Mesenteric fat pad (tissue), 1 donor: ENCODE measurements around the gene SRGAP2C. TPM values are rescaled to one million over a fixed set of nuclear protein-coding genes. Genes with fewer than 3 reads are reported as not detected.
"Not testable (repeated sequence)": the region's sequence is repeated elsewhere in the genome, so short reads cannot be mapped to it uniquely, and the experiment has no call there.

Experiments used
- DNase-seq: peaks from one replicate; pipeline ENCODE4 v3.0.0-alpha.2; 2020; ENCODE audit warnings: low spot score
- total RNA-seq: library from RNA; stranded (reverse); fragmentation: NEBNext Ultra II Directional; extraction: Animal tissue kit (Norgen Biotek cat#: 25700); gene quantifications from one replicate; pipeline ENCODE4 v1.2.1, GENCODE V29; 2021
- donor health status: DM: yes; HTN: yes; CAD: no.

SRGAP2C gene
- total RNA-seq, 1 donor from 2014 or later: 31.0 TPM

- not testable (repeated sequence) for DNase-seq
Observed at GRCh38 chr1:121324726-121325125, 140.0 kb downstream of the SRGAP2C start.

DNA sequence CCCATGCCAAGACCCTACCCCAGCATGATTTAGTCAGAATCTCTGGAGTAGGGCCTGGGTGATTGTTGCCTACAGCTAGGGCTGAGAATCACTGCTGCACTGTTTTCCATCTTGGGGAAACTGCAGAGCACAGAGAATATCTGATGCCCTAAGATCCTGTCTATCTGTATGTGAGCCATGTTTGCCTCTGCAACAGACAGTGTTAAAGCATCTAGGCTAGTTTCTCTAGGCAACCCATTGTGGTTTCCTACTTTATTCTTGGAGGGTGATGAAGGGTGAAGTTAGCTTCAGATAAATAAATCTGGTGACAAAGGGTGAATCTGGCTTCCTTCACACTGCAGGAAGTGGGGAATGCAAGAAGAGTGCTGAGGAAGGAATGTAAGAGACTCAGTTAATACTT is 147.4 kb downstream of the SRGAP2C start:
- DNase-seq: not testable (repeated sequence)

- not testable (repeated sequence) for DNase-seq
Observed at GRCh38 chr1:121332599-121333562, 148.1 kb downstream of the SRGAP2C start.

- not testable (repeated sequence) for DNase-seq
Observed at GRCh38 chr1:121337958-121338357, 153.2 kb downstream of the SRGAP2C start.

GRCh38 chr1:121339611-121340010 is 154.8 kb downstream of the SRGAP2C start:
- DNase-seq: not testable (repeated sequence)

DNA sequence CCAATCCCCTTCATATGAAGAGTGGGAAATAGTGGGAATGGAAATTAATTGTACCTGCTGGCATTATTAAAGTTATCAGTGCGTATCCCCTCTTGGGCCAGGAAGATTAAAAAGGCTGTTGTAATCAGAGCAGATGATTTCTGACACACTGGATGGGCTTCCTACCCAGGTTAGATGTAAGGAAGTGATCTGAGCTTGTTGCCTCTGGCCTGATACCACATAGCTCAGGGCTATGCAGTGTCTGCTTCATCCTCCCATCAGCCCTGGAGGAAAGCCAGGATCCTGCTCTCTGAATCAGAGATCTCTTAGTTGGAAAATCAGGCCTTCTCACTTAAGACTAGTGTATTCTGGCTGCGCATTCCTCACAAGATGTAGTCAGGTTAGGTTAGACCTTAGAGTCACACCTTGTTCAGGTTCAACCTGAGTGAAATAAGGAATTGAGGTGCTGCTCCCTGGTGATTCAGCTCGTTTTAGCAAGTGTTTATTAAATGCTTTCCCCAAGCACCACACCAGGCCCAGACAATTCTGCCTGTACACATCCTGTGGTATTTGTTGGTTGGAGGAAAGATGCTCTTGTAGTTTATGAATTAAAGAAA is 158.6 kb downstream of the SRGAP2C start:
- DNase-seq: not testable (repeated sequence)

GRCh38 chr1:121344355-121344754 is 159.6 kb downstream of the SRGAP2C start:
- not testable (repeated sequence) for DNase-seq

DNA sequence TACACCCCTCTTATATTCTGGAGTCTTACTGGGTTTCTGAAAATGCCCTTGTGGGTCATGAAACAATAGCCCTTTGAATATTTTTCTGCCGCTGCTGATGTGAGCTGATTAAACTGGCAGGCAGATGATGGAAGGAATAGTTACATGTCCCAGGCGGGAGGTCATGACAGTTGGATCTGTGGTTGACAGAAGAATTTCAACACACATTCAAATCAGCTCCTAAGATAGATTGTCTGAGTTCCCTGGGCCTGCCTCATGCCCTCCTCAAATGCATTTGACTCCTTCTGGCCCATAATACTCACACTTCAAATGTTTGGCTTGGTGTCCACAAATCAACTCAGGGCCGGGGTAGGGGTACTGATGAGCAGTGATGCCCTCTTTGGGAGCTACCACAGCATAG is 161.9 kb downstream of the SRGAP2C start:
- not testable (repeated sequence) for DNase-seq

GRCh38 chr1:121347476-121347875 is 162.7 kb downstream of the SRGAP2C start:
- DNase-seq: not testable (repeated sequence)

- not testable (repeated sequence) for DNase-seq
Observed at GRCh38 chr1:121348115-121348514, 163.3 kb downstream of the SRGAP2C start.

- DNase-seq: not testable (repeated sequence)
Observed at GRCh38 chr1:121349332-121349967, 164.7 kb downstream of the SRGAP2C start.

DNA sequence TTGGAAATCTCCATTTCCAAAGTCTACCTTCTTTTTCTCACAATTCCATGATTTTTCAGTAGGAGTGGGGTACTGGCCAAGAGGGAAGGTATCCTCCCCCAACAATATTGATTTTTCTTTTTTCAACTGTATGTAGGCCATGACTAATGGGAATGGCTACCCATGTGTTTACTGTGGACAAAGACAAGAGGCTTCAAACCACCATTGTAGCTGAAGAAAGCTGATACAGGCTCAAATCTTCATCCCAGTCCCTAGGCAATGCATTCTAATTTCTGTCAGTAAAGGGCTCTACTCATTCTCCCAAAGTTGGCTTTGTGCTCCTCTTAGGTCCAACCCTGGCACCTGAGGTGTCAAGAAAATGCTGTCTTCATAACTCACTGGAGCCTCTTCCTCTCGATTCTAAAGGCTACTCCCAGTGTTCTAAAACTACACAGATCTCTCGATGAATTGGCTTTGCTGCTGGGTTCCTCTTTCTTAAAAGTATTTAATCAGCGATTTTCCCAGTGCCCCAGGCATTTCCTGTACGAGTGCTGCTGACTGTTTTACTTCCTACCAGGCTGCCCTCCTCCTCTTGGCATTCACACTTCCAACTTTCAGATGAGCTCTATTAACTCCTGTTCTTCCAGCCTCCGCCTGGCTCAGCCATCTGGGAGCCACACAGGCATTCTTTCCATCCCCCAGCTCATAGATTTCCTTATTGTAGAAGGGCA is 171.1 kb downstream of the SRGAP2C start:
- not testable (repeated sequence) for DNase-seq

DNA sequence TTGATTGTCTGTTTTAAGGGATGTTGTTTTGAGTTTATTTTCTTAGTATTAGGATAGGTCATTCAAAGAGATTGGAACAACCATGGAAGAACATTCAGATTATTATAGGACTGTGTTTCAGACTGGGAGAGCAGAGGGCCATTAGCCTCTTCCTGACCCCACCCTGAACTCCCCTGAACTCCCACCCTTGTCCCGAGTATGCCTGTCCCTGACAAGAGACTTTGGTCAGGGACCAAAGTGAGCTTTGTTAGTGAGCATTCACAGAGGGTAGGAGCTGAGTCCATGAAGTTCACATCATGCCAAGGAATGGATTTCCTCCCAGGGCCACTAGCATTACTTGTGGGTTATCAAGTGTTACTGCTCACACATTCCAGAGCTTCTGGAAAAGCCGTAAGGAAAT is 172.0 kb downstream of the SRGAP2C start:
- not testable (repeated sequence) for DNase-seq

- not testable (repeated sequence) for DNase-seq
Observed at GRCh38 chr1:121360531-121360930, 175.8 kb downstream of the SRGAP2C start.

DNA sequence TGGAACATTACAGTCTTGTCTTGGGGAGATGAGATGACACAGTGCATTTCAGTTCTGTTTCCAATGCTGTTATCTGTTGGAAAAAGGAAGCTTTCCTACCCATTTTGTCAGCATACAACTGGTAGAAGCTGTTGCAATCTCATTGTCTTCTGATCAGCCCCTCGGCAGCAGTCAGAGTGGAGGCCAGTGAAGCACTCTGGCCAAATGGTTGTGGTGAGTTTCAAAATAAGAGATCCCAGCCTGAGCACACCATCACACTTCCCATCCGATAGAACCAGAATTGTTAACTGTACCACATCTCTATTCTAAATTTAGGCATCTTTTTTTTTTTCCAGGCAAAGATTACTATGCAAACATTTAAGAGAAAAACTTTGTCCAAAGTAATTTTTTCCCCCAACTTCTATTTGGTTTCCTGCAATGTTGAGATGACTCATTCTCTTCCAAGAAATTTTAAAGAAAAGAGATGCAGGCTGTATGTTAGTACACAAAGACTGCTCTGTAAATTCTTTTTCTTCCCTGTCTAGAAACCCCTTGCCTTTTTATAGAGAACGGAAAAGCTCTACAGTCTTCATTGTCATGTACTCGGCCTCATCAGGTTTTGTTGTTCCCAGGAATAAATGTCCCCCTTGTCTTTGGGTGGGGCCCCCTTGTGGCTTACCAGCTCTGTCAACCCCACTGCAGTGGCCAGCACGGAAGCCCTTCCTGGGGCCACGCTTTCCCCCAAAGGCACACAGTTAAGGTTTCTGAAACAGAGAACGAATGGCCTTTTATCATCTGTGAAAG is 176.9 kb downstream of the SRGAP2C start:
- DNase-seq: not testable (repeated sequence)

- not testable (repeated sequence) for DNase-seq
Observed at GRCh38 chr1:121362234-121362883, 177.6 kb downstream of the SRGAP2C start.

DNA sequence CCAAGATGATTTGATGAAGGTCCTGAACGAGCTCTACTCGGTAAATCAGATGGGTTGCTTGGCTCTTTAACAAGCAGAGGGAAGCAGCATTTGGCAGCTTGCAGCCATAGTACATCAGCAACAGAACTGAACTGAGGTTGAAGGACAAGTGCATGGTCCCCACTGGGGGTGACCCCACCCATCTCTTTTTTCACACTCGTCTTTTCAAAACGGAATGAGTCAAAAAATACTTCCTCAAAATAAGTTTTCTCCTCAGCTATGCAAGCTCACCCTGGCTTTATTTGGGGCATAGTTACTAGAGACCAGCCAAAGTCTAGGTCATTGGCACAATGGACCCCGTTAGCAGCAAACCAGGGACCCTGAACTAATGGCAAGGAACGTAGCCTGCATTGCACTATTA is 180.5 kb downstream of the SRGAP2C start:
- DNase-seq: not testable (repeated sequence)

GRCh38 chr1:121365723-121366122 is 180.9 kb downstream of the SRGAP2C start:
- DNase-seq: not testable (repeated sequence)

GRCh38 chr1:121366171-121366570 is 181.4 kb downstream of the SRGAP2C start:
- not testable (repeated sequence) for DNase-seq

GRCh38 chr1:121368910-121369309 is 184.1 kb downstream of the SRGAP2C start:
- DNase-seq: not testable (repeated sequence)
